ENCODE data around the gene CNTNAP2.

GRCh38 chr7:148287538-148287937, 2170.9 kb downstream of the CNTNAP2 start:
- TF ChIP-seq POLR2A (IDR thresholded peaks at IDR 0.05) (no peak), POLR2AphosphoS5 (IDR thresholded peaks at IDR 0.05) (no peak), CTCF (IDR thresholded peaks at IDR 0.05) (no peak), EP300 (IDR thresholded peaks at IDR 0.05) (no peak)

All from suprapubic skin (tissue), 4 donors.